Testis (tissue), 3 donors: ENCODE data around the gene CACNA1D. TPM values are rescaled to one million over a fixed set of nuclear protein-coding genes. Genes with fewer than 3 reads are reported as not detected.

Experiments
- DNase-seq: peaks from one replicate; pipeline ENCODE4 v3.0.0-alpha.2; 2019
- H3K27ac ChIP-seq, 2 donors: fragments of 200-600 bp; sonication (generic); one replicate each; pipeline ENCODE4 v1.5.1; 2019
- H3K27me3 ChIP-seq: fragments of 200-600 bp; sonication (generic); one replicate; pipeline ENCODE4 v1.5.1; 2019
- H3K36me3 ChIP-seq: fragments of 200-600 bp; sonication (generic); one replicate; pipeline ENCODE4 v1.5.1; 2017; ENCODE audit warnings: low read depth; ENCODE audit errors: missing control alignments
- H3K4me1 ChIP-seq: fragments of 200-600 bp; sonication (generic); one replicate; pipeline ENCODE4 v1.5.1; 2019
- H3K4me3 ChIP-seq, 2 donors: fragments of 200-600 bp; sonication (generic); one replicate each; pipeline ENCODE4 v1.5.1; 2017 to 2019
- H3K9me3 ChIP-seq: fragments of 200-600 bp; sonication (generic); one replicate; pipeline ENCODE4 v1.5.1; 2017
- CTCF ChIP-seq, 3 experiments: fragments of 450-650 bp in 2 of 3; fragments of 200-600 bp in 1 of 3; sonication (generic) in 1 of 3; IDR thresholded peaks; one replicate each; pipeline ENCODE4 v1.5.1; 2016 to 2019; ENCODE audit warnings: antibody characterized with exemption in 3 of 3, mild to moderate bottlenecking in 2 of 3, moderate library complexity in 1 of 3
- POLR2A ChIP-seq: fragments of 450-650 bp; IDR thresholded peaks from one replicate; pipeline ENCODE4 v1.6.1; 2017; ENCODE audit warnings: antibody characterized with exemption, mild to moderate bottlenecking, moderate library complexity
- WGBS, 2 donors: methylation state at CpG; one replicate each; pipeline ENCODE4 v1.1.5; 2018; 5-methylcytosine and 5-hydroxymethylcytosine counted together
- intact Hi-C: fragments of 100-400 bp; cut with DNase I; formaldehyde crosslinking; loops from one replicate; pipeline ENCODE4 v1.15.1; 2023; ENCODE audit warnings: low total_unique reads
- polyA plus RNA-seq: library from polyadenylated mRNA; stranded (reverse); fragments of 350-450 nt; fragmentation: Illumina TruSeq; extraction: RNeasy Lipid Tissue Mini Kit (QIAGEN cat#74804); gene quantifications from one replicate; pipeline ENCODE4 v1.2.3, GENCODE V29; 2014; ENCODE audit warnings: low read depth, low replicate concordance; ENCODE audit not compliant: insufficient read depth
- total RNA-seq, 2 donors: library from RNA; depleted of rRNA; stranded (reverse); fragments of >200 nt; gene quantifications; one replicate each; pipeline ENCODE4 v1.2.3, GENCODE V29; 2016

Gene CACNA1D
- total and polyA plus RNA-seq, 3 donors from 2014 or later = 8.0 to 39.0 (median 37.6) TPM

- intact Hi-C loops = no loop called here
- Histone ChIP-seq H3K27ac (no peak overlapping the region), H3K36me3 (no peaks in the 10 kb centered on the region), H3K27me3 (no peaks in the 10 kb centered on the region), H3K9me3 (no peaks in the 10 kb centered on the region), H3K4me1 (no peaks in the 10 kb centered on the region), H3K4me3 (no peak overlapping the region)
- TF ChIP-seq CTCF (IDR thresholded peaks at IDR 0.05) (no peak), POLR2A (no peak)
- no peak for DNase-seq
- 96% methylated on average over 5 to 7 of the region's 7 CpGs for WGBS, 2 donors
Measured at GRCh38 chr3:53766706-53767105, 272.3 kb downstream of the CACNA1D start.

- Histone ChIP-seq H3K36me3 (no peaks in the 10 kb centered on the region), H3K4me1 (peaks cover under 1% of the 10 kb centered on the region), H3K27me3 (no peaks in the 10 kb centered on the region), H3K4me3 (no peak overlapping the region), H3K27ac (no peak overlapping the region), H3K9me3 (no peaks in the 10 kb centered on the region)
- DNase-seq = no peak
- TF ChIP-seq POLR2A (no peak), CTCF (IDR thresholded peaks at IDR 0.05) (no peak)
- 64 to 82% methylated on average over 7 to 12 of the region's 12 CpGs for WGBS, 2 donors
- intact Hi-C loops = no loop called here
Measured at GRCh38 chr3:53768478-53769459, 274.4 kb downstream of the CACNA1D start.

GRCh38 chr3:53772562-53772961, 278.2 kb downstream of the CACNA1D start:
- intact Hi-C loops = no loop called here
- H3K27me3 ChIP-seq = no peaks in the 10 kb centered on the region
- H3K4me1 ChIP-seq = peaks cover 11% of the 10 kb centered on the region
- H3K9me3 ChIP-seq = no peaks in the 10 kb centered on the region
- H3K27ac ChIP-seq = peak overlapping the region in 1 of 2 donors; percentile 7
- H3K4me3 ChIP-seq = no peak overlapping the region
- DNase-seq = no peak
- no peak for TF ChIP-seq CTCF (IDR thresholded peaks at IDR 0.05)
- TF ChIP-seq POLR2A = no peak
- no peaks in the 10 kb centered on the region for H3K36me3 ChIP-seq
- WGBS, 2 donors = 63 to 74% methylated on average over 11 to 14 of the region's 14 CpGs

- no peak for DNase-seq
- TF ChIP-seq POLR2A (no peak), CTCF (IDR thresholded peaks at IDR 0.05) (no peak)
- H3K36me3 ChIP-seq = no peaks in the 10 kb centered on the region
- H3K27me3 ChIP-seq = no peaks in the 10 kb centered on the region
- no peaks in the 10 kb centered on the region for H3K9me3 ChIP-seq
- intact Hi-C loops = no loop called here
- no peak overlapping the region for H3K4me3 ChIP-seq
- WGBS, 2 donors = 50 to 65% methylated on average over 5 of the region's 5 CpGs
- peak overlapping the region in 1 of 2 donors; percentile 7 for H3K27ac ChIP-seq
- peaks cover 11% of the 10 kb centered on the region for H3K4me1 ChIP-seq
Measured at GRCh38 chr3:53773021-53773436, 278.6 kb downstream of the CACNA1D start.
